Ishikawa (cell line): ENCODE measurements around the gene SORCS3.

Experiments
- CEBPB ChIP-seq: IDR thresholded peaks from 2 replicates; pipeline ENCODE4 v1.6.1; 2012
- CREB1 ChIP-seq: IDR thresholded peaks from 2 replicates; pipeline ENCODE4 v1.6.1; 2012; ENCODE audit warnings: low read depth
- EGR1 ChIP-seq: IDR thresholded peaks from 2 replicates; pipeline ENCODE4 v1.6.1; 2012
- EP300 ChIP-seq: IDR thresholded peaks from 2 replicates; pipeline ENCODE4 v1.6.1; 2012; ENCODE audit warnings: borderline replicate concordance
- FOXM1 ChIP-seq: IDR thresholded peaks from 2 replicates; pipeline ENCODE4 v1.6.1; 2012; ENCODE audit warnings: low read depth, borderline replicate concordance
- NFIC ChIP-seq: IDR thresholded peaks from 2 replicates; pipeline ENCODE4 v1.6.1; 2012
- RAD21 ChIP-seq: IDR thresholded peaks from 2 replicates; pipeline ENCODE4 v1.6.1; 2012; ENCODE audit warnings: low read depth
- REST ChIP-seq: IDR thresholded peaks from 2 replicates; pipeline ENCODE4 v1.6.1; 2012; ENCODE audit warnings: low read depth, mild to moderate bottlenecking
- TAF1 ChIP-seq: IDR thresholded peaks from 2 replicates; pipeline ENCODE4 v1.6.1; 2012; ENCODE audit warnings: low read depth, mild to moderate bottlenecking
- TCF12 ChIP-seq: IDR thresholded peaks from 2 replicates; pipeline ENCODE4 v1.6.1; 2012; ENCODE audit warnings: low read depth
- TEAD4 ChIP-seq: IDR thresholded peaks from 2 replicates; pipeline ENCODE4 v1.6.1; 2012
- YY1 ChIP-seq: IDR thresholded peaks from 2 replicates; pipeline ENCODE4 v1.6.1; 2012; ENCODE audit warnings: low read depth
- ZBTB7A ChIP-seq: IDR thresholded peaks from 2 replicates; pipeline ENCODE4 v1.6.1; 2012; ENCODE audit warnings: low read depth
- TF ChIP-seq, protein P1 (sequence below): IDR thresholded peaks from 2 replicates; pipeline ENCODE4 v1.6.1; 2012
- TF ChIP-seq, protein P2 (sequence below): IDR thresholded peaks from 2 replicates; pipeline ENCODE4 v1.6.1; 2012

SORCS3 gene

DNA sequence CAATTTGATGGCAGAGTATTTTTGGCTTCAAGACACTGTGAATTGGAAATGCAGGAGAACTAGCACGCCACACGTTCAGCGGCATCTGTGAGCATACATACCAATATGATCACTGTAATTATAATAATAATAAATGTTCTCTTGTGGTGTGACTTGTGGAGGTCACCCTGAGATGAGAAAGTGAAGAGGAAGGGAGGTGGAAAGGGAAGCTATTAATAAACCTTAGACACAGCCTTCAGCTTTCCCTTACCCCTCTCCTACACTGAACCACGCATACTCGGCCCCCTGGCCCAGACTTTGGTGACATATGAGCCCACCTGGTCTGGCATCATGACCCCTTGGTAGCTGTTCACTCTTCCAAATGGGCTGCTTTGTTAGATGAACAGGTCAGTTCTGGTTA, 139.1 kb downstream of the SORCS3 start:
- TF ChIP-seq CREB1: no peak
- TF ChIP-seq, protein P1, sequence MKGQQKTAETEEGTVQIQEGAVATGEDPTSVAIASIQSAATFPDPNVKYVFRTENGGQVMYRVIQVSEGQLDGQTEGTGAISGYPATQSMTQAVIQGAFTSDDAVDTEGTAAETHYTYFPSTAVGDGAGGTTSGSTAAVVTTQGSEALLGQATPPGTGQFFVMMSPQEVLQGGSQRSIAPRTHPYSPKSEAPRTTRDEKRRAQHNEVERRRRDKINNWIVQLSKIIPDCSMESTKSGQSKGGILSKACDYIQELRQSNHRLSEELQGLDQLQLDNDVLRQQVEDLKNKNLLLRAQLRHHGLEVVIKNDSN: no peak
- no peak for TF ChIP-seq ZBTB7A
- no peak for TF ChIP-seq TAF1
- no peak for TF ChIP-seq CEBPB
- TF ChIP-seq NFIC: no peak
- no peak for TF ChIP-seq EGR1
- TF ChIP-seq EP300: no peak
- no peak for TF ChIP-seq TEAD4

DNA sequence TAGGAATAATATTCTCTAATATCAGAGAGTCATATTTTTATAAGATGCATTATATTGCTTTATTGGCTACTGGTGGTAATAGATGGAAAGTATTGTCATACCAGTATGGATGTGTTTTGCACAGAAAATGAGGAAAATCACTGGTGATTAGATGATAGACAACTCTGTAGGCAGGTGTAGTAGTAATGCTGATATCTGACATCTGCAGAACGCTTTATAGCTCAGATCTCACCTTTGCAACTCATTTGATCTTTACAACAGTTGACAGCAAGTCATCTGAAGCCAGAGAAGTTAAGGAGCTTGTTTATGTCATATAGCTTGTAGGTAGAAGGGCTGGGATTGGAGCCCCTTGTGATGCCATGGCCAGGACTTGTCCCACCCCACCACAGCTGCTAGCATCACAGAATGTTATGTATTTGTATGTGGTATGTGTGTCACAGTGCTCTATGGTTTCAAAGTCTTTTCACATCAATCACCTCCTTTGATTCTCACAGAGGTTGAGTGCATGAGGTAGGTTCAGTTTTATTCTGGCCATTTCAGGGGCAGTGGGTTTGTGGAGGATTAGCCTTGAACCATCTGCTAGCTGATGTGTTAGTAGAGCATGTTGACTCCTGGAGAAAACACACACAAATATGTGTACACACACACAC, 140.0 kb downstream of the SORCS3 start:
- TF ChIP-seq TAF1 (no peak), CREB1 (no peak), TCF12 (no peak), REST (no peak), NFIC (no peak), EP300 (no peak), TEAD4 (no peak), EGR1 (no peak), CEBPB (no peak), RAD21 (no peak), FOXM1 (no peak), ZBTB7A (no peak), YY1 (no peak)
- TF ChIP-seq, protein P1: no peak
- TF ChIP-seq, protein P2, sequence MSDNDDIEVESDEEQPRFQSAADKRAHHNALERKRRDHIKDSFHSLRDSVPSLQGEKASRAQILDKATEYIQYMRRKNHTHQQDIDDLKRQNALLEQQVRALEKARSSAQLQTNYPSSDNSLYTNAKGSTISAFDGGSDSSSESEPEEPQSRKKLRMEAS: no peak

DNA sequence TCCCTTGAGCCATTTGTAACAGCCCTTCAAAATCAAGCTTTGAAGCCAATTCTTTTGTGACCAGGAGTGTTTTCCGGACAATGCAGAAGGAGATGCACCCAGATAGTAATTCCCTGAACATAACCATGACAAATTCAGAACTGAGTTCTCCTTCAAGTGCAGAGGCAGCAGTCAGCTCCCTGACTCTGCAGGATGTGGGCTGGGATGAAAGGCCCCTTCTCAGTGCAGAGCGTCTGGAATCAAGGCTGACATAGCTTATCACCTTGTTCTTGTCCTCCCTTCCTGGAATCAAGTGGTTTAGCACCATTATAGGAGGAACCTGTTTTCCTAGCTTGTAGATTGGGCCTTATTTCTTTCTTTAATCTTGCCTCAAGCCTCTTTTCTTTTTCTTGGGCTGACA, 143.4 kb downstream of the SORCS3 start:
- TF ChIP-seq TEAD4 (no peak), NFIC (no peak), EGR1 (no peak), TAF1 (no peak), REST (no peak), YY1 (no peak), EP300 (no peak), FOXM1 (no peak), ZBTB7A (no peak), TCF12 (no peak), RAD21 (no peak), CREB1 (no peak), CEBPB (no peak)
- TF ChIP-seq, protein P2: no peak
- TF ChIP-seq, protein P1: no peak

GRCh38 chr10:104791471-104791870, 150.4 kb downstream of the SORCS3 start:
- no peak for TF ChIP-seq YY1
- TF ChIP-seq TEAD4: no peak
- TF ChIP-seq ZBTB7A: no peak
- no peak for TF ChIP-seq CREB1
- TF ChIP-seq EGR1: no peak
- no peak for TF ChIP-seq NFIC
- TF ChIP-seq TCF12: no peak
- no peak for TF ChIP-seq TAF1

DNA sequence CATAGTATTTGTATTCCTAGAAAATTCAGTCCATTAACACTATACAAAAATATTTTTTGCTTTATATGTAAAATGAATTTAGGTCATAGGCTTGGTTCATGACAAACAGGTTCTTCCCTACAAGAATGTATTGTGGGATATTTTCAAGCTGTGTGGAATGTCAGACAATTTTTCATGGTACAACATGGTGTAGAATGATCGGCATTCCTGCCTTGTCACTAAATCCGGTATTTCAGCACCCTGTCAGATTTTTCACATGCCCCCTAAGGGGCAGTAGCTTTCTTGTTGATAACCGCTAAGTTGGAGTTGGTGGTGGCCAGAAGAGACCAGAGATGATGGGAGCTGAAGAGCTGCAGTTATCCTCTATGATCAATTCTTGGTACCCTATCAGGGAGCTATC, 154.3 kb downstream of the SORCS3 start:
- TF ChIP-seq EP300 (no peak), TCF12 (no peak), FOXM1 (no peak), TAF1 (no peak), REST (no peak), TEAD4 (no peak), NFIC (no peak)
